ENCODE measurements around the gene SNED1.

SNED1 gene

GRCh38 chr2:241003369-241003768 is 5.0 kb downstream of the SNED1 start:
- Histone ChIP-seq H3K79me2 (ENCODE audit: insufficient read depth, low read length) (no peaks in the 10 kb centered on the region), H2AFZ (ENCODE audit: low read length) (no peak overlapping the region), H3K36me3 (ENCODE audit: insufficient read depth, low read length) (no peaks in the 10 kb centered on the region), H3K9me3 (ENCODE audit: insufficient read depth, low read depth, low read length) (peaks cover 27% of the 10 kb centered on the region; the same call in 1 of the 2 replicates), H3F3A (ENCODE audit: low read depth) (no peaks in the 10 kb centered on the region), H3K9ac (ENCODE audit: low read depth, low read length, poor library complexity, severe bottlenecking) (no peak overlapping the region), H3K4me1 (ENCODE audit: insufficient read depth, low read length, poor library complexity, severe bottlenecking) (no peaks in the 10 kb centered on the region), H3K4me3 (ENCODE audit: low read length, poor library complexity, severe bottlenecking) (no peak overlapping the region), H4K20me1 (ENCODE audit: insufficient read depth, low read length, poor library complexity, severe bottlenecking) (no peaks in the 10 kb centered on the region), H3K27me3 (ENCODE audit: insufficient read depth, low read length, poor library complexity, severe bottlenecking) (no peaks in the 10 kb centered on the region), H3K4me2 (ENCODE audit: low read depth, low read length, poor library complexity, severe bottlenecking) (no peak overlapping the region), H3K9me2 (replicated peaks; ENCODE audit: low read depth, low read length) (no peaks in the 10 kb centered on the region)
- no peak for TF ChIP-seq EZH2phosphoT487 (IDR thresholded peaks at IDR 0.05; ENCODE audit: borderline replicate concordance)
- TF ChIP-seq, protein P1, sequence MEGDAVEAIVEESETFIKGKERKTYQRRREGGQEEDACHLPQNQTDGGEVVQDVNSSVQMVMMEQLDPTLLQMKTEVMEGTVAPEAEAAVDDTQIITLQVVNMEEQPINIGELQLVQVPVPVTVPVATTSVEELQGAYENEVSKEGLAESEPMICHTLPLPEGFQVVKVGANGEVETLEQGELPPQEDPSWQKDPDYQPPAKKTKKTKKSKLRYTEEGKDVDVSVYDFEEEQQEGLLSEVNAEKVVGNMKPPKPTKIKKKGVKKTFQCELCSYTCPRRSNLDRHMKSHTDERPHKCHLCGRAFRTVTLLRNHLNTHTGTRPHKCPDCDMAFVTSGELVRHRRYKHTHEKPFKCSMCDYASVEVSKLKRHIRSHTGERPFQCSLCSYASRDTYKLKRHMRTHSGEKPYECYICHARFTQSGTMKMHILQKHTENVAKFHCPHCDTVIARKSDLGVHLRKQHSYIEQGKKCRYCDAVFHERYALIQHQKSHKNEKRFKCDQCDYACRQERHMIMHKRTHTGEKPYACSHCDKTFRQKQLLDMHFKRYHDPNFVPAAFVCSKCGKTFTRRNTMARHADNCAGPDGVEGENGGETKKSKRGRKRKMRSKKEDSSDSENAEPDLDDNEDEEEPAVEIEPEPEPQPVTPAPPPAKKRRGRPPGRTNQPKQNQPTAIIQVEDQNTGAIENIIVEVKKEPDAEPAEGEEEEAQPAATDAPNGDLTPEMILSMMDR (conservative IDR thresholded peaks at IDR 0.05; ENCODE audit: low read length): no peak

DNA sequence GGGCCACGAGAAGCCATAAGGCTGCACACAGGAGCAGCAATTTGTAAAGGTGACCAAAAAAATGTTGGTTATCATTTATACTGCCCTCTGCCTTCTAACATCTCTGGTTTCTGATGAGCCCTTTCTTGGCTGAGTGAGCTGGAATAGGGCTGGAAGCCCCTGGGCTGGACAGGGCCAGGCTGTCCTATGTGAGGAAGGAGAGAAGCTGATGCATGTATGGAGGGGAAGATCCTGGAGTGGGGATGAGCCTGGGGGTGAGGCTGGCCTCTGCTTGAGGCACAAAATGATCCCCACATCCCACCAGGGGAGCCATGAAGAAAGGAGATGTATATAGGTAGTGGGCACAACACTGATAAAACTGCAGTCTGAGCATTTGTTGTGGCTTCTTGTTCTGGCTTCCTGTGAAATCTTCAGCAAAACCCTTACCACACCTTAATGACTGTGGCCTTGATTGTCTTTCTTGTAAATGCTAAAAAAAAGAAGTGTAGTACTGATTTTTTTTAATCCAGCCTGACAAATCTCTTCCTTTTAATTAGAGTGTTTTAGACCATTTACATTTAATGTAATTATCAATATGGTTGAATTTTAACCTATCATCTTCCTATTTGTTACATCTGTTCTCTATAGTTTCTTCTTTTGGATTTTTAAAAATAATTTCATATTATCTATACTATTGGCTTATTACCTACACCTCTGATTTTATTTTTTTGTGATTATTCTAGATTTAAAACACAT is 5.6 kb downstream of the SNED1 start:
- H3F3A ChIP-seq (ENCODE audit: low read depth): no peaks in the 10 kb centered on the region
- no peaks in the 10 kb centered on the region for H3K4me1 ChIP-seq (ENCODE audit: insufficient read depth, low read length, poor library complexity, severe bottlenecking)
- no peak overlapping the region for H2AFZ ChIP-seq (ENCODE audit: low read length)
- H3K4me2 ChIP-seq (ENCODE audit: low read depth, low read length, poor library complexity, severe bottlenecking): no peak overlapping the region
- H3K27me3 ChIP-seq (ENCODE audit: insufficient read depth, low read length, poor library complexity, severe bottlenecking): no peaks in the 10 kb centered on the region
- H3K9ac ChIP-seq (ENCODE audit: low read depth, low read length, poor library complexity, severe bottlenecking): no peak overlapping the region
- H3K36me3 ChIP-seq (ENCODE audit: insufficient read depth, low read length): no peaks in the 10 kb centered on the region
- H3K4me3 ChIP-seq (ENCODE audit: low read length, poor library complexity, severe bottlenecking): no peak overlapping the region
- no peaks in the 10 kb centered on the region for H3K79me2 ChIP-seq (ENCODE audit: insufficient read depth, low read length)
- H3K9me2 ChIP-seq (replicated peaks; ENCODE audit: low read depth, low read length): no peaks in the 10 kb centered on the region
- H4K20me1 ChIP-seq (ENCODE audit: insufficient read depth, low read length, poor library complexity, severe bottlenecking): no peaks in the 10 kb centered on the region
- TF ChIP-seq EZH2phosphoT487 (IDR thresholded peaks at IDR 0.05; ENCODE audit: borderline replicate concordance): no peak
- TF ChIP-seq, protein P1 (conservative IDR thresholded peaks at IDR 0.05; ENCODE audit: low read length): no peak
- H3K9me3 ChIP-seq (ENCODE audit: insufficient read depth, low read depth, low read length): peaks cover 27% of the 10 kb centered on the region; the same call in 1 of the 2 replicates

- H3K9me2 ChIP-seq (replicated peaks; ENCODE audit: low read depth, low read length): no peaks in the 10 kb centered on the region
- H4K20me1 ChIP-seq (ENCODE audit: insufficient read depth, low read length, poor library complexity, severe bottlenecking): no peaks in the 10 kb centered on the region
- no peak overlapping the region for H3K9ac ChIP-seq (ENCODE audit: low read depth, low read length, poor library complexity, severe bottlenecking)
- TF ChIP-seq EZH2phosphoT487 (IDR thresholded peaks at IDR 0.05; ENCODE audit: borderline replicate concordance): no peak
- TF ChIP-seq, protein P1 (conservative IDR thresholded peaks at IDR 0.05; ENCODE audit: low read length): no peak
- no peaks in the 10 kb centered on the region for H3K27me3 ChIP-seq (ENCODE audit: insufficient read depth, low read length, poor library complexity, severe bottlenecking)
- H3K4me2 ChIP-seq (ENCODE audit: low read depth, low read length, poor library complexity, severe bottlenecking): no peak overlapping the region
- H3K4me3 ChIP-seq (ENCODE audit: low read length, poor library complexity, severe bottlenecking): no peak overlapping the region
- no peak overlapping the region for H2AFZ ChIP-seq (ENCODE audit: low read length)
- H3K9me3 ChIP-seq (ENCODE audit: insufficient read depth, low read depth, low read length): peaks cover 27% of the 10 kb centered on the region; the same call in 1 of the 2 replicates
- no peaks in the 10 kb centered on the region for H3K36me3 ChIP-seq (ENCODE audit: insufficient read depth, low read length)
- no peaks in the 10 kb centered on the region for H3K79me2 ChIP-seq (ENCODE audit: insufficient read depth, low read length)
- no peaks in the 10 kb centered on the region for H3F3A ChIP-seq (ENCODE audit: low read depth)
- H3K4me1 ChIP-seq (ENCODE audit: insufficient read depth, low read length, poor library complexity, severe bottlenecking): no peaks in the 10 kb centered on the region
These were observed 7.2 kb downstream of the SNED1 start for GRCh38 chr2:241005569-241005968.

All from Loucy (cell line).